HCT116 (cell line): ENCODE results near the gene PXYLP1. TPM values are rescaled to one million over a fixed set of nuclear protein-coding genes. Genes with fewer than 3 reads are reported as not detected.

Experiments
- ATAC-seq: fragments of 200-7000 bp; cut with Tn5 transposase; 2 replicates; pipeline ENCODE4 v1.9.1; 2020; ENCODE audit warnings: mild to moderate bottlenecking, moderate library complexity
- BruUV-seq: library from RNA; stranded (reverse); fragments of 400-500 nt; replicated peaks from 2 replicates; lab custom pipeline; 2021; lab: Mats Ljungman, UMichigan
- CTCF ChIA-PET: fragments of 300-600 bp; sonication (Branson Sonifier 250); formaldehyde crosslinking; loops from one replicate; lab custom pipeline; 2021; ENCODE audit warnings: antibody characterized with exemption; lab: Charles Lee
- POLR2A ChIA-PET: fragments of 300-600, 350-600 bp; sonication (Branson Sonifier 250); formaldehyde crosslinking; loops from one replicate; lab custom pipeline; 2021; ENCODE audit warnings: antibody characterized with exemption; lab: Charles Lee
- RAD21 ChIA-PET, 2 experiments: fragments of 300-600 bp; sonication (Branson Sonifier 250); formaldehyde crosslinking; loops; one replicate each; lab custom pipeline; 2023; ENCODE audit warnings: low total read pairs in 2 of 2; ENCODE audit not compliant: uncharacterized antibody in 2 of 2, unreplicated experiment in 2 of 2, low non-redundant PET in 1 of 2; lab: Charles Lee
- DNase-seq: peaks from one replicate; pipeline ENCODE4 v3.0.0-alpha.2; 2010; ENCODE audit warnings: low read depth, low spot score
- H2AFZ ChIP-seq: fragments of 200-600 bp; shearing (Covaris generic), sonication (generic); 2 replicates; pipeline ENCODE4 v1.6.1; 2017; ENCODE audit warnings: low read depth, mixed run types, mixed read lengths, antibody characterized with exemption, low read length; ENCODE audit not compliant: poor library complexity, severe bottlenecking
- H3K27ac ChIP-seq: 2 replicates; pipeline ENCODE4 v1.5.1; 2012; ENCODE audit warnings: low read depth, low read length
- H3K27me3 ChIP-seq: fragments of 200-600 bp; sonication (generic); 2 replicates; pipeline ENCODE4 v1.6.1; 2016; ENCODE audit warnings: mixed run types, low read length, mixed read lengths; ENCODE audit not compliant: insufficient read depth
- H3K36me3 ChIP-seq, 2 experiments: fragments of 200-500 bp in 1 of 2; fragments of 200-600 bp in 1 of 2; sonication (Bioruptor generic) in 1 of 2; sonication (generic) in 1 of 2; 2 replicates each; pipeline versions ENCODE4 v1.5.1 to v1.6.1; 2014 to 2016; ENCODE audit warnings: low read length in 2 of 2, inconsistent platforms in 1 of 2, mixed read lengths in 1 of 2, mixed run types in 1 of 2; ENCODE audit not compliant: insufficient read depth in 2 of 2, control insufficient read depth in 1 of 2
- H3K4me1 ChIP-seq, 2 experiments: fragments of 200-600 bp in 1 of 2; sonication (generic) in 1 of 2; 2 replicates each; pipeline versions ENCODE4 v1.5.1 to v1.6.1; 2012 to 2017; ENCODE audit warnings: low read length in 2 of 2, inconsistent platforms in 1 of 2, mild to moderate bottlenecking in 1 of 2, mixed read lengths in 1 of 2, mixed run types in 1 of 2, moderate library complexity in 1 of 2; ENCODE audit not compliant: insufficient read depth in 2 of 2, control insufficient read depth in 1 of 2
- H3K4me2 ChIP-seq: fragments of 200-600 bp; sonication (generic); 2 replicates; pipeline ENCODE4 v1.6.1; 2017; ENCODE audit warnings: mixed run types, low read length, mixed read lengths
- H3K4me3 ChIP-seq, 2 experiments: fragments of 200-600 bp in 1 of 2; sonication (generic) in 1 of 2; replicated peaks in 1 of 2; 2 replicates each; pipeline ENCODE4 v1.5.1; 2011 to 2016; ENCODE audit warnings: low read length in 2 of 2, control low read depth in 1 of 2, low read depth in 1 of 2, mild to moderate bottlenecking in 1 of 2, mixed read lengths in 1 of 2, mixed run types in 1 of 2
- H3K79me2 ChIP-seq: fragments of 200-600 bp; sonication (generic); 2 replicates; pipeline ENCODE4 v1.6.1; 2017; ENCODE audit warnings: mild to moderate bottlenecking, mixed run types, low read length, moderate library complexity, mixed read lengths; ENCODE audit not compliant: insufficient read depth
- H3K9ac ChIP-seq: fragments of 200-600 bp; sonication (generic); 2 replicates; pipeline ENCODE4 v1.6.1; 2016; ENCODE audit warnings: low read length, mixed read lengths
- H3K9me2 ChIP-seq: fragments of 200-600 bp; sonication (generic), shearing (Covaris generic); 2 replicates; pipeline ENCODE4 v1.6.1; 2017; ENCODE audit warnings: mixed run types, mild to moderate bottlenecking, moderate library complexity; ENCODE audit not compliant: insufficient read depth
- H3K9me3 ChIP-seq, 2 experiments: fragments of 200-500 bp in 1 of 2; fragments of 200-600 bp in 1 of 2; sonication (Bioruptor generic) in 1 of 2; sonication (generic) in 1 of 2; 2 replicates each; pipeline ENCODE4 v1.6.1; 2014 to 2017; ENCODE audit warnings: low read length in 2 of 2, mixed read lengths in 2 of 2, inconsistent platforms in 1 of 2, low read depth in 1 of 2, mild to moderate bottlenecking in 1 of 2, mixed run types in 1 of 2, moderate library complexity in 1 of 2; ENCODE audit not compliant: control insufficient read depth in 1 of 2, insufficient read depth in 1 of 2
- H4K20me1 ChIP-seq: fragments of 200-600 bp; sonication (generic), shearing (Covaris generic); 2 replicates; pipeline ENCODE4 v1.6.1; 2017; ENCODE audit warnings: mixed run types, mild to moderate bottlenecking, moderate library complexity; ENCODE audit not compliant: insufficient read depth
- ATF3 ChIP-seq: IDR thresholded peaks from 2 replicates; pipeline ENCODE4 v1.6.1; 2012
- CBX3 ChIP-seq: IDR thresholded peaks from 2 replicates; pipeline ENCODE4 v1.6.1; 2012; ENCODE audit warnings: low read depth
- EGR1 ChIP-seq: IDR thresholded peaks from 2 replicates; pipeline ENCODE4 v1.6.1; 2012; ENCODE audit warnings: low read depth
- EZH2 ChIP-seq: fragments of 200-600 bp; sonication (generic); IDR thresholded peaks from 2 replicates; pipeline ENCODE4 v1.6.1; 2017; ENCODE audit warnings: antibody characterized with exemption, mixed run types
- EZH2phosphoT487 ChIP-seq: fragments of 200-600 bp; IDR thresholded peaks from 2 replicates; pipeline ENCODE4 v1.6.1; 2018; ENCODE audit warnings: antibody characterized with exemption, borderline replicate concordance
- FOSL1 ChIP-seq: IDR thresholded peaks from 2 replicates; pipeline ENCODE4 v1.6.1; 2012; ENCODE audit warnings: low read depth
- JUND ChIP-seq: IDR thresholded peaks from 2 replicates; pipeline ENCODE4 v1.6.1; 2012
- MAX ChIP-seq: IDR thresholded peaks from 2 replicates; pipeline ENCODE4 v1.6.1; 2012
- POLR2AphosphoS5 ChIP-seq: IDR thresholded peaks from 2 replicates; pipeline ENCODE4 v1.6.1; 2011; ENCODE audit warnings: mild to moderate bottlenecking, low read depth, low read length, moderate library complexity
- REST ChIP-seq: IDR thresholded peaks from 2 replicates; pipeline ENCODE4 v1.6.1; 2012; ENCODE audit warnings: low read depth
- SRF ChIP-seq: IDR thresholded peaks from 2 replicates; pipeline ENCODE4 v1.6.1; 2012; ENCODE audit warnings: low read depth
- TCF7L2 ChIP-seq: IDR thresholded peaks from 2 replicates; pipeline ENCODE4 v1.7.0; 2011; ENCODE audit warnings: borderline replicate concordance, inconsistent platforms; ENCODE audit not compliant: insufficient read depth, insufficient read length; ENCODE audit errors: extremely low read depth
- ZBTB33 ChIP-seq: IDR thresholded peaks from 2 replicates; pipeline ENCODE4 v1.6.1; 2011; ENCODE audit warnings: mild to moderate bottlenecking, low read length, moderate library complexity; ENCODE audit not compliant: insufficient replicate concordance; ENCODE audit errors: extremely low read depth
- ZFX ChIP-seq: fragments of 450-650 bp; IDR thresholded peaks from 2 replicates; pipeline ENCODE4 v1.6.1; 2017
- intact Hi-C: fragments of 100-400 bp; cut with micrococcal nuclease; formaldehyde crosslinking; loops from 2 replicates; pipeline ENCODE4 v1.10.0; 2022
- total RNA-seq: library from RNA; stranded (reverse); gene quantifications from one replicate; pipeline ENCODE4 v1.2.1, GENCODE V29; 2021; ENCODE audit not compliant: unreplicated experiment

Gene PXYLP1
- total RNA-seq, 1 experiment from 2014 or later = 15.3 TPM

GRCh38 chr3:141184430-141184829, 47.2 kb upstream of the PXYLP1 start:
- no peak overlapping the region for H3K9ac ChIP-seq
- ATAC-seq = no peak
- no peak overlapping the region for H3K4me3 ChIP-seq
- no peak overlapping the region for H3K27ac ChIP-seq
- H3K4me2 ChIP-seq = no peak overlapping the region
- intact Hi-C loops = no loop called here
- peaks cover 4% of the 10 kb centered on the region; the same call in 1 of the 2 replicates for H3K27me3 ChIP-seq
- no peaks in the 10 kb centered on the region for H3K36me3 ChIP-seq
- DNase-seq = no peak
- H2AFZ ChIP-seq = no peak overlapping the region
- H3K9me3 ChIP-seq = no peaks in the 10 kb centered on the region
- CTCF ChIA-PET = no interaction called here
- TF ChIP-seq EZH2phosphoT487 = no peak
- no peak for TF ChIP-seq ATF3
- RAD21 ChIA-PET = no interaction called here
- no peaks in the 10 kb centered on the region for H3K79me2 ChIP-seq
- no peaks in the 10 kb centered on the region for H3K9me2 ChIP-seq
- POLR2A ChIA-PET = no interaction called here
- no peaks in the 10 kb centered on the region for H3K4me1 ChIP-seq
- H4K20me1 ChIP-seq = no peaks in the 10 kb centered on the region
- BruUV-seq = no TSS peak

- no peak for ATAC-seq
- TF ChIP-seq EGR1 (no peak), ZBTB33 (no peak), FOSL1 (no peak), JUND (no peak), MAX (no peak), EZH2 (no peak), POLR2AphosphoS5 (no peak), SRF (no peak), TCF7L2 (no peak), ZFX (no peak), CBX3 (no peak), REST (no peak)
Observed at GRCh38 chr3:141191097-141191749, 40.4 kb upstream of the PXYLP1 start.

More at GRCh38 chr3:141191097-141191749, 40.4 kb upstream of the PXYLP1 start:
- Histone ChIP-seq H3K4me1 (no peaks in the 10 kb centered on the region), H3K27ac (no peak overlapping the region), H3K9ac (no peak overlapping the region), H3K9me2 (no peaks in the 10 kb centered on the region), H3K27me3 (peaks cover 12% of the 10 kb centered on the region; the same call in 1 of the 2 replicates), H3K79me2 (no peaks in the 10 kb centered on the region), H3K9me3 (no peaks in the 10 kb centered on the region), H2AFZ (no peak overlapping the region), H3K4me3 (no peak overlapping the region), H3K36me3 (no peaks in the 10 kb centered on the region), H3K4me2 (no peak overlapping the region), H4K20me1 (no peaks in the 10 kb centered on the region)
- ChIA-PET POLR2A (no interaction called here), CTCF (interaction anchor here (0.7 to 3.3 kb wide), 2 partner anchors 10 to 192 kb away, joined by 3 to 38 read pairs; no protein-coding TSS in a partner anchor), RAD21 (interaction anchor here (1.2 to 1.3 kb wide), 2 partner anchors 191 kb away, joined by 4 to 5 read pairs; no protein-coding TSS in a partner anchor)
- intact Hi-C loops = loop anchor here (5.0 kb wide), 1 partner anchor 1064 kb away; no protein-coding TSS in a partner anchor
- no TSS peak for BruUV-seq
- DNase-seq = no peak
